H4 (cell line): Measurements from ENCODE around the gene UTP11. TPM values are rescaled to one million over a fixed set of nuclear protein-coding genes. Genes with fewer than 3 reads are reported as not detected.
A peak's percentile ranks its signal among the peaks of the same experiment; 100 is the strongest.

Experiments used
- DNase-seq: peaks from one replicate; pipeline ENCODE4 v3.0.0-alpha.2; 2015; ENCODE audit warnings: low spot score
- total RNA-seq: library from RNA; depleted of rRNA; stranded (reverse); fragments of >200 nt; shearing (Covaris generic); gene quantifications from 2 replicates; pipeline ENCODE4 v1.2.3, GENCODE V29; 2014; rRNA removed

The UTP11 gene
- total RNA-seq, 1 experiment from 2014 or later = 87.3 TPM

- DNase-seq = peak; percentile 45
These were observed 59.0 kb downstream of the UTP11 start for GRCh38 chr1:38071312-38072256.

GRCh38 chr1:38072858-38073257, 60.3 kb downstream of the UTP11 start:
- no peak for DNase-seq

GRCh38 chr1:38073534-38074301, 61.2 kb downstream of the UTP11 start:
- no peak for DNase-seq

- DNase-seq = no peak
These were observed 61.8 kb downstream of the UTP11 start for GRCh38 chr1:38074302-38074677.

Other genes with a start within 250 kb of the UTP11 start
- not detected in 2 replicates for gene EPHA10, start 247.6 kb upstream of the UTP11 start, total RNA-seq
- gene MANEAL, start 218.9 kb upstream of the UTP11 start, total RNA-seq = 8.9 and 10.4 TPM in 2 replicates
- 27.2 and 42.2 TPM in 2 replicates for gene C1orf122, start 204.9 kb upstream of the UTP11 start, total RNA-seq
- gene YRDC, start 204.5 kb upstream of the UTP11 start, total RNA-seq = 29.2 and 32.7 TPM in 2 replicates
- gene MTF1, start 153.1 kb upstream of the UTP11 start, total RNA-seq = 2.0 TPM in 2 replicates
- 10.3 and 11.7 TPM in 2 replicates for gene INPP5B, start 65.7 kb upstream of the UTP11 start, total RNA-seq
- gene SF3A3, start 22.7 kb upstream of the UTP11 start, total RNA-seq = 124 and 163 TPM in 2 replicates
- gene FHL3, start 7.2 kb upstream of the UTP11 start, total RNA-seq = 16.5 and 20.3 TPM in 2 replicates
- gene POU3F1, start 34.1 kb downstream of the UTP11 start, total RNA-seq = not detected in 2 replicates